DND-41 (cell line): ENCODE measurements around the gene CEACAM3.

Experiments
- ATAC-seq: fragments of 200-7000 bp; cut with Tn5 transposase; 3 replicates; pipeline ENCODE4 v1.9.1; 2021; ENCODE audit warnings: low read depth; ENCODE audit not compliant: insufficient read depth
- DNase-seq: peaks from one replicate; pipeline ENCODE4 v3.0.0-alpha.2; 2020
- H2AFZ ChIP-seq: 2 replicates; pipeline ENCODE4 v1.6.0; 2012; ENCODE audit warnings: low read depth, low read length
- H3K27ac ChIP-seq: 2 replicates; pipeline ENCODE4 v1.5.1; 2012; ENCODE audit warnings: low read length, inconsistent platforms
- H3K27me3 ChIP-seq: fragments of 200-600 bp; sonication (generic); 2 replicates; pipeline ENCODE4 v1.6.0; 2012; ENCODE audit warnings: low read length, mild to moderate bottlenecking, inconsistent platforms; ENCODE audit not compliant: insufficient read depth, poor library complexity
- H3K36me3 ChIP-seq: 2 replicates; pipeline ENCODE4 v1.5.1; 2012; ENCODE audit warnings: low read length, inconsistent platforms; ENCODE audit not compliant: insufficient read depth
- H3K4me1 ChIP-seq: 2 replicates; pipeline ENCODE4 v1.5.1; 2012; ENCODE audit warnings: mild to moderate bottlenecking, low read length; ENCODE audit not compliant: insufficient read depth
- H3K4me2 ChIP-seq: 2 replicates; pipeline ENCODE4 v1.6.0; 2012; ENCODE audit warnings: mild to moderate bottlenecking, moderate library complexity, low read length, inconsistent platforms; ENCODE audit not compliant: insufficient read depth
- H3K4me3 ChIP-seq, 2 experiments: fragments of 200-600 bp in 1 of 2; shearing (Covaris generic) in 1 of 2; 2 replicates each; pipeline ENCODE4 v1.5.1; 2012 to 2016; ENCODE audit warnings: inconsistent platforms in 2 of 2, low read length in 2 of 2, mild to moderate bottlenecking in 2 of 2, low read depth in 1 of 2, moderate library complexity in 1 of 2
- H3K79me2 ChIP-seq: 2 replicates; pipeline ENCODE4 v1.6.0; 2012; ENCODE audit warnings: low read length, inconsistent platforms; ENCODE audit not compliant: insufficient read depth
- H3K9ac ChIP-seq: 2 replicates; pipeline ENCODE4 v1.6.0; 2012; ENCODE audit warnings: low read depth, mild to moderate bottlenecking, inconsistent platforms, low read length, moderate library complexity
- H3K9me3 ChIP-seq: 2 replicates; pipeline ENCODE4 v1.5.1; 2012; ENCODE audit warnings: low read length, moderate library complexity, mild to moderate bottlenecking, inconsistent platforms; ENCODE audit not compliant: insufficient read depth, severe bottlenecking
- H4K20me1 ChIP-seq: 2 replicates; pipeline ENCODE4 v1.6.0; 2012; ENCODE audit warnings: low read length; ENCODE audit not compliant: insufficient read depth
- EZH2 ChIP-seq: IDR thresholded peaks from 3 replicates; pipeline ENCODE4 v1.6.1; 2012; ENCODE audit warnings: borderline replicate concordance, low read depth, mild to moderate bottlenecking, moderate library complexity, low read length, inconsistent platforms; ENCODE audit not compliant: severe bottlenecking
- TF ChIP-seq, protein P1 (sequence below): IDR thresholded peaks from 2 replicates; pipeline ENCODE4 v1.5.1; 2012; ENCODE audit warnings: borderline replicate concordance, low read length, moderate library complexity, mild to moderate bottlenecking; ENCODE audit not compliant: poor library complexity, severe bottlenecking; ENCODE audit errors: extremely low read depth

The CEACAM3 gene

GRCh38 chr19:41851456-41851855 lies 55.1 kb downstream of the CEACAM3 start:
- Histone ChIP-seq H3K9me3 (no peaks in the 10 kb centered on the region), H4K20me1 (no peaks in the 10 kb centered on the region), H3K79me2 (no peaks in the 10 kb centered on the region), H3K4me3 (no peak overlapping the region), H3K36me3 (no peaks in the 10 kb centered on the region), H2AFZ (no peak overlapping the region), H3K27me3 (peaks cover 47% of the 10 kb centered on the region), H3K4me2 (no peak overlapping the region), H3K4me1 (no peaks in the 10 kb centered on the region), H3K27ac (no peak overlapping the region), H3K9ac (no peak overlapping the region)
- DNase-seq (no peak), ATAC-seq (no peak)
- TF ChIP-seq EZH2: no peak
- TF ChIP-seq, protein P1, sequence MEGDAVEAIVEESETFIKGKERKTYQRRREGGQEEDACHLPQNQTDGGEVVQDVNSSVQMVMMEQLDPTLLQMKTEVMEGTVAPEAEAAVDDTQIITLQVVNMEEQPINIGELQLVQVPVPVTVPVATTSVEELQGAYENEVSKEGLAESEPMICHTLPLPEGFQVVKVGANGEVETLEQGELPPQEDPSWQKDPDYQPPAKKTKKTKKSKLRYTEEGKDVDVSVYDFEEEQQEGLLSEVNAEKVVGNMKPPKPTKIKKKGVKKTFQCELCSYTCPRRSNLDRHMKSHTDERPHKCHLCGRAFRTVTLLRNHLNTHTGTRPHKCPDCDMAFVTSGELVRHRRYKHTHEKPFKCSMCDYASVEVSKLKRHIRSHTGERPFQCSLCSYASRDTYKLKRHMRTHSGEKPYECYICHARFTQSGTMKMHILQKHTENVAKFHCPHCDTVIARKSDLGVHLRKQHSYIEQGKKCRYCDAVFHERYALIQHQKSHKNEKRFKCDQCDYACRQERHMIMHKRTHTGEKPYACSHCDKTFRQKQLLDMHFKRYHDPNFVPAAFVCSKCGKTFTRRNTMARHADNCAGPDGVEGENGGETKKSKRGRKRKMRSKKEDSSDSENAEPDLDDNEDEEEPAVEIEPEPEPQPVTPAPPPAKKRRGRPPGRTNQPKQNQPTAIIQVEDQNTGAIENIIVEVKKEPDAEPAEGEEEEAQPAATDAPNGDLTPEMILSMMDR: no peak

DNA sequence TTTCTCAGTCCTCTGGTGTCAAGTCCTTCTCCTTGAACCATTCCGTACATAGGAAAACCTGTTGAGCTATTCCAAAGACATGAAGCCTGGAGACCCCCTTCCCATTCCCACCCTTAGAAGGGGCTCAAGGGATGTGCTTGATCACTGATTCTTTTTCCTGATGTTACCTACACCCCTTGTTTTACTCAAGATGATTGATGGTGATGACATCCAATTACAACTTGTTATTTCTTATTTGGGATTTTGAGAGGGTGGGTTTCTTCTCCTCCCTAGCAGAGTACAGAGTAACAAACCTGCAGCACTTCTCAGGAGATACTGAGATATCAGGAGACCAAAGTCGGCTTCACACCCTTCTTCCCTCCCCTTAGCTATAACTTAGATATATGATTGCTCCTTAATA lies 57.0 kb downstream of the CEACAM3 start:
- H3K27me3 ChIP-seq: peaks cover 44% of the 10 kb centered on the region
- ATAC-seq: no peak

DNA sequence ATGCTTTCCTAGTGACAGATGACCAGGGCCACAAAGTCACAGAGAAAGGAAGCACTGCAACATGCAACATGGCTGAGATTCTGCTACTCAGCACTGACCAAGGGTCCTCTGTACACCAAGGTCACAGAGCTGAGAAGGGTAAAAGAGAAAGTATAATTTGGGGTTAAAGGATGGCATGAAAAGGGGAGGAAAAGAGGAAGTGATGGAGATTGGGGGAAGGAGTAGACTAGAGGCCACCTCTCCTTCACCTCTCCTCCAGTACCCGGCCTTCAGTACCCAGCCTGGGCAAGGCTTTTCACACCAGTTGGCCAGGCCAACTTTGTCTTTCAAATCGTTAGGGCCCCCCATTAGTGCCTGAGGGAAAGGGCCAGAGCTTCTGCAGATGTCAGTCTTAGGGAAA lies 57.4 kb downstream of the CEACAM3 start:
- Histone ChIP-seq H3K79me2 (no peaks in the 10 kb centered on the region), H3K4me2 (no peak overlapping the region), H2AFZ (no peak overlapping the region), H3K4me1 (peaks cover 1% of the 10 kb centered on the region), H4K20me1 (no peaks in the 10 kb centered on the region), H3K27ac (no peak overlapping the region), H3K9ac (no peak overlapping the region), H3K4me3 (no peak overlapping the region), H3K27me3 (peaks cover 44% of the 10 kb centered on the region), H3K9me3 (no peaks in the 10 kb centered on the region), H3K36me3 (no peaks in the 10 kb centered on the region)
- TF ChIP-seq, protein P1: no peak
- TF ChIP-seq EZH2: no peak
- ATAC-seq (no peak), DNase-seq (no peak)

More for the DNA sequence above, 57.0 kb downstream of the CEACAM3 start:
- Histone ChIP-seq H3K4me2 (no peak overlapping the region), H3K4me1 (no peaks in the 10 kb centered on the region), H4K20me1 (no peaks in the 10 kb centered on the region), H3K79me2 (no peaks in the 10 kb centered on the region), H3K9ac (no peak overlapping the region), H3K9me3 (no peaks in the 10 kb centered on the region), H2AFZ (no peak overlapping the region), H3K36me3 (no peaks in the 10 kb centered on the region), H3K27ac (no peak overlapping the region), H3K4me3 (no peak overlapping the region)
- no peak for DNase-seq
- TF ChIP-seq, protein P1: no peak
- no peak for TF ChIP-seq EZH2

DNA sequence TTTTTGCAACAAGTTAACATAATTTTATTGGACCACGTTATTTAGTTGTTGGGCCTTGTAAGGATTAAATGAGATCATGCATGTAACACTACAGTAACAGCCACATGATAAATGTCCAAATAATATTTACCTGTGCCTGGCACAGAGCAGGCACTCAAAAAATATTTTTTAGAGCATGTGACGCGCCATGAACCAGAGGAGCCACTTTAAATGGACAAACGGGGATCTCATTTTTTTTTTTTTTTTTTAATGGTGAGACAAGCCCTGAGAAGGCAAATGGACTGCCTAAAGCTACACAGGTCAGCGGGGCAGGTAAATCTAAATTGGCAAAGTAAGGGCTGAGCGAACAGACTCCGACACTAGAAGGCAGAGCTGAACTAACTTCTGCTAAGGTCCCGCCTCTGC lies 62.8 kb downstream of the CEACAM3 start:
- Histone ChIP-seq H3K4me1 (peaks cover 43% of the 10 kb centered on the region), H3K9me3 (no peaks in the 10 kb centered on the region), H4K20me1 (peaks cover 35% of the 10 kb centered on the region), H3K9ac (peak overlapping the region; percentile 77), H3K4me3 (peak overlapping the region in 1 of 2 experiments; percentile 78; a peak in 2 of 4 replicates), H2AFZ (peak overlapping the region; percentile 56), H3K4me2 (peak overlapping the region; percentile 96), H3K79me2 (peaks cover 42% of the 10 kb centered on the region), H3K27me3 (peaks cover 4% of the 10 kb centered on the region), H3K36me3 (peaks cover 39% of the 10 kb centered on the region), H3K27ac (peak overlapping the region; percentile 42)
- TF ChIP-seq, protein P1: peak; percentile 73
- no peak for TF ChIP-seq EZH2
- no peak for DNase-seq
- ATAC-seq: no peak
